Stomach (tissue), 9 donors: ENCODE measurements around the gene RPS6KA2. TPM values are rescaled to one million over a fixed set of nuclear protein-coding genes. Genes with fewer than 3 reads are reported as not detected.
"Not testable (repeated sequence)": the region's sequence is repeated elsewhere in the genome, so short reads cannot be mapped to it uniquely, and the experiment has no call there.

ENCODE experiments used
- DNase-seq, 2 donors: peaks; one replicate each; pipeline versions ENCODE4 v3.0.0 to v3.0.0-alpha.2; 2013 to 2019
- H3K27ac ChIP-seq, 5 donors: fragments of 200-600 bp in 4 of 5; sonication (generic) in 4 of 5; one replicate each; pipeline ENCODE4 v1.5.1; 2013 to 2019; ENCODE audit warnings: mild to moderate bottlenecking in 1 of 5, moderate library complexity in 1 of 5
- H3K27me3 ChIP-seq, 3 donors: fragments of 200-600 bp; sonication (generic); one replicate each; pipeline ENCODE4 v1.5.1; 2017 to 2019; ENCODE audit warnings: mixed run types in 1 of 3
- H3K36me3 ChIP-seq, 4 donors: fragments of 200-600 bp; sonication (generic); 1 replicate in 3 of 4; 2 replicates in 1 of 4; pipeline ENCODE4 v1.5.1; 2016 to 2019
- H3K4me1 ChIP-seq, 4 donors: fragments of 200-600 bp; sonication (generic); one replicate each; pipeline ENCODE4 v1.5.1; 2016 to 2019
- H3K4me3 ChIP-seq, 4 donors: fragments of 200-600 bp; sonication (generic) in 3 of 4; one replicate each; pipeline ENCODE4 v1.5.1; 2016 to 2019; ENCODE audit warnings: mild to moderate bottlenecking in 1 of 4
- H3K9me3 ChIP-seq, 4 donors: fragments of 200-600 bp; sonication (generic); one replicate each; pipeline ENCODE4 v1.5.1; 2016 to 2019
- CTCF ChIP-seq, 7 experiments: fragments of 450-650 bp in 4 of 7; fragments of 200-600 bp in 3 of 7; sonication (generic) in 3 of 7; IDR thresholded peaks; one replicate each; pipeline ENCODE4 v1.5.1; 2016 to 2019; ENCODE audit warnings: antibody characterized with exemption in 7 of 7, control low read depth in 2 of 7, mild to moderate bottlenecking in 1 of 7
- EP300 ChIP-seq: sonication (generic); formaldehyde crosslinking; IDR thresholded peaks from one replicate; pipeline ENCODE4 v1.6.1; 2017; ENCODE audit warnings: antibody characterized with exemption
- POLR2A ChIP-seq, 4 donors: fragments of 450-650 bp; IDR thresholded peaks; one replicate each; pipeline ENCODE4 v1.6.1; 2016; ENCODE audit warnings: antibody characterized with exemption in 4 of 4, control low read depth in 2 of 4, mild to moderate bottlenecking in 1 of 4, moderate library complexity in 1 of 4
- POLR2AphosphoS5 ChIP-seq, 3 donors: sonication (generic); formaldehyde crosslinking; IDR thresholded peaks; one replicate each; pipeline ENCODE4 v1.6.1; 2016; ENCODE audit warnings: antibody characterized with exemption in 3 of 3
- WGBS, 5 donors: extraction: QIAGEN DNeasy Blood & Tissue Kit in 3 of 5; methylation state at CpG; one replicate each; pipeline versions ENCODE4 v1.1.5 to v1.1.7; 2013 to 2018; 5-methylcytosine and 5-hydroxymethylcytosine counted together
- intact Hi-C: fragments of 100-400 bp; cut with DNase I; formaldehyde crosslinking; loops from one replicate; pipeline ENCODE4 v1.15.1; 2023; ENCODE audit warnings: low total_unique reads
- polyA plus RNA-seq, 3 donors: library from polyadenylated mRNA; stranded (reverse); fragments of 200-250 nt; gene quantifications; one replicate each; pipeline ENCODE4 v1.2.3, GENCODE V29; 2013
- total RNA-seq, 5 donors: library from RNA; depleted of rRNA; stranded (reverse); fragments of >200 nt; gene quantifications; one replicate each; pipeline versions ENCODE4 v1.1.0 to v1.2.3, GENCODE V29; 2014 to 2016
- donor health status: healthy with polysubstance abuse.
- donor health status: Bipolar disorder and iron deficiency.
- donor health status: healthy.

The RPS6KA2 gene
- total and polyA plus RNA-seq, 8 donors, result 10.9 to 150 (median 68.0) TPM

- H3K27me3 ChIP-seq, result no peaks in the 10 kb centered on the region
- WGBS, 5 donors, result 62 to 77% (median 72%) methylated on average over 5 of the region's 5 CpGs
- intact Hi-C loops, result no loop called here
- no peak for TF ChIP-seq POLR2A (IDR thresholded peaks at IDR 0.05)
- TF ChIP-seq EP300, result no peak
- TF ChIP-seq POLR2AphosphoS5 (IDR thresholded peaks at IDR 0.05), result no peak
- no peak for TF ChIP-seq CTCF (IDR thresholded peaks at IDR 0.05)
- H3K9me3 ChIP-seq, result no peaks in the 10 kb centered on the region
- no peak overlapping the region for H3K27ac ChIP-seq
- H3K36me3 ChIP-seq, result no peaks in the 10 kb centered on the region
- peaks cover 5 to 15% (median 7%) of the 10 kb centered on the region in 4 donors for H3K4me1 ChIP-seq
- no peak overlapping the region for H3K4me3 ChIP-seq
- no peak for DNase-seq
Observed at GRCh38 chr6:166387642-166388289, 239.3 kb downstream of the RPS6KA2 start.

- DNase-seq, H3K27ac ChIP-seq, H3K36me3 ChIP-seq, H3K27me3 ChIP-seq, H3K4me3 ChIP-seq, H3K9me3 ChIP-seq, intact Hi-C loops: not testable (repeated sequence)
- peaks cover 5 to 20% (median 7%) of the 10 kb centered on the region in 4 donors for H3K4me1 ChIP-seq
- 95 to 97% (median 96%) methylated on average over 9 of the region's 9 CpGs for WGBS, 5 donors
Observed at GRCh38 chr6:166387098-166387497, 240.0 kb downstream of the RPS6KA2 start.

GRCh38 chr6:166386111-166386510 lies 240.9 kb downstream of the RPS6KA2 start:
- H3K4me3 ChIP-seq, result no peak overlapping the region
- DNase-seq, result no peak
- TF ChIP-seq CTCF (IDR thresholded peaks at IDR 0.05) (no peak), POLR2AphosphoS5 (IDR thresholded peaks at IDR 0.05) (no peak), POLR2A (IDR thresholded peaks at IDR 0.05) (no peak), EP300 (no peak)
- H3K27ac ChIP-seq, result no peak overlapping the region
- WGBS, 5 donors, result 88 to 97% (median 93%) methylated on average over 9 of the region's 9 CpGs
- intact Hi-C loops, result no loop called here
- H3K36me3 ChIP-seq, result no peaks in the 10 kb centered on the region
- H3K27me3 ChIP-seq, result no peaks in the 10 kb centered on the region
- H3K4me1 ChIP-seq, result peaks cover 5 to 28% (median 12%) of the 10 kb centered on the region in 4 donors
- H3K9me3 ChIP-seq, result no peaks in the 10 kb centered on the region

- peak overlapping the region; percentile 93 to 98 (median 97) for H3K27ac ChIP-seq
- WGBS, 5 donors, result 16 to 20% (median 18%) methylated on average over 22 of the region's 22 CpGs
- H3K4me3 ChIP-seq, result peak overlapping the region; percentile 76 to 96 (median 88)
- peaks cover 12 to 40% (median 33%) of the 10 kb centered on the region in 4 donors for H3K4me1 ChIP-seq
- H3K27me3 ChIP-seq, intact Hi-C loops, H3K36me3 ChIP-seq, H3K9me3 ChIP-seq: not testable (repeated sequence)
- TF ChIP-seq CTCF (IDR thresholded peaks at IDR 0.05), result peak in 4 of 7 experiments; percentile 24 to 35 (median 34)
- peak; percentile 52 to 74 for DNase-seq
Observed at GRCh38 chr6:166383802-166384363, 243.2 kb downstream of the RPS6KA2 start.
